ENCODE results near the gene IQGAP3.

Gene IQGAP3

DNA sequence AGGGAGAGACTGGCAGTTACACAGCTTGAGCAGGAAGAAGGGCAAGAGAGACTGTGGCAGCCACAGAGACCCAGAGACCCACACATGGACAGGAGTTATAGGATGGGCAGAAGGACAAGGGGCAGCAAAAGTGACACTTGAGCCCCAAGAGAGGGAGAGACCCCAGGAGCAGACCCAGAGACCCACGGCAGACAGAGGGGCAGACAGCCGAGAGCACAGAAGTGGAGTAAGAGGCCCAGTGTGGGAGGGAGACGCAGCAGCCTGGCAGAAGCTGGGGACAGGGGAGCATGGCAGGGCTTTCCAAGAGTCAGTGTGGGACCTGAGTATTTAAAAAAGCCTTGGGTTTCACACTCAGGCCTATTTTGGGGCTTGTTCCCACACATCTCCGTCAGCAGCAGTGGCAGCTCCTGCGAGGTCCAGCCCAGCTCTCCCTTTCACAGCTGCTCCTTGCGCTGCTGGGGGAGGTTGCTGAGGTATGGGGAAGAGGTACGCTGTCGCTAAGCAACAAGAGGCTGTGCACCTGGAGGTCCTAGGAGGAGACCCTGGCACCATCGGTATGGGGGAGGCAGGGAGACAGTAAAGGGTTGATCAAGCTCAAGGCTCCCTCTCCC lies 62.8 kb downstream of the IQGAP3 start:
- no peak for DNase-seq (ENCODE audit: low spot score)

DNA sequence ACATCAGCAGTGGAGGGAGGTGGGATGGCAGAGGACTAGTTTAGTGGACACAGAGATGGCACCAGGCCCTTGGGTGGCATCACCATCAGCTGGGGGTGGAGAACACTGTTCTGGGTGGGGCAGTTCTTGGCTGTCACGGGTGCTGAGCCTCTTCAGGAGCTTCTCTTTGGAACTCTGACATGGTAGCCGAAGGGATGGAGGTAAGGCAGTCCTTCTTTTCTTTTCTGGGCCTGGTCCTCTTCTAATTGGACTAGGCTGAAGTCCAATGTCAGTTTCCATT lies 63.5 kb downstream of the IQGAP3 start:
- no peak for DNase-seq (ENCODE audit: low spot score)

DNA sequence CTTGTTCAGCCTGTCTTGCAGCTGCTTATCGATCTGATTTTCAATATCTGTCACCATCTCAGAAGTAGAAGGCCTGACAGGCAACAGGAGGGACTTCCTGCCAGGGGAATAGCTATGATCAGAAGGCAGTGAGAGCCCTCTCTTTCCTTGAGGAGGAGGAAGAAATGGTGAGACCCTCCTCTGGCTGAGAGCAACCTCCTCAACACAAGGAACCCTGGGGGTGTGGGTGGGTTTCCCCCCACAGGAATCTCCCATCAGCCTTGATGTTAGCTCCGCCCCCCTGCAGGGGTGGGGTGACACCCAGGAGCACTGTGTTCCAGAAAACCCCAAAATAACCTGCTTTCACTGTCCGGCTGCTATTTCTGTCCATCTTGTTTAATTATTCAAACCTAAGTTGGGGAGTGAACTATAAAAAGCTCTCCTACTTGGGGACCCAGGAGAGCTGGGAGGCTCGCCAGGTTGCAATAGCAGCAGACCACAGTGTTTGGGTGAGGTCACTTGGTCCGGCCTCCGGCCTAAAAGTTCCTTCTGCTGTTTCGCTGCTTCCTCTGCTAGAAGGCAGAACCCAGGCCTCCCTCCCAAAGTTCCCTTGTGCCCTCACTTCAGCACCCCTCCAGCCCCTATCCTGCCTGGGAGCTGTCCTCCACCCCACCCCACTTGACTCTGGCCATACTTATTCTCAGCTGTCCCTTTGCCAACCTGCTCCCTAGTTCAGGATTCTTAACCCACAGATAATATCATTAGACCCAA lies 64.0 kb downstream of the IQGAP3 start:
- no peak for DNase-seq (ENCODE audit: low spot score)

DNA sequence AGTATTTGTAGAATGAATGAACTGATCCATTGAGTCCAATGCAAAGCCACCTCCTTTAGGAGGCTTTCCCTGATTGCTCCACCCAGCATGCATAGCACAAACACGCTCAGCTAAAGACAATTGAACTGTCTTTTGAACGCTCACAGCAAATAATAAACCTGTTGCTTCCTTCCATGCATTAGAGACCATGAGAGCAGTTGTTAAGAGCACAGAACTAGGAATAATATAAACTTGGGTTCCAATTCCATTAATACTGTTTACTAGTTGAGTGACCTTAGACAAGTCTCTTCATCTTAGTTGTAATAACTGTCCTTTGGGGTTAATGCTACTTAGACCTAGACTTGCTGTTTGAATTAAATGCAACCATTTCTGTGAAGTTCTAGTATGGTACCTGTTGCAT lies 65.9 kb downstream of the IQGAP3 start:
- DNase-seq (ENCODE audit: low spot score), result no peak

DNA sequence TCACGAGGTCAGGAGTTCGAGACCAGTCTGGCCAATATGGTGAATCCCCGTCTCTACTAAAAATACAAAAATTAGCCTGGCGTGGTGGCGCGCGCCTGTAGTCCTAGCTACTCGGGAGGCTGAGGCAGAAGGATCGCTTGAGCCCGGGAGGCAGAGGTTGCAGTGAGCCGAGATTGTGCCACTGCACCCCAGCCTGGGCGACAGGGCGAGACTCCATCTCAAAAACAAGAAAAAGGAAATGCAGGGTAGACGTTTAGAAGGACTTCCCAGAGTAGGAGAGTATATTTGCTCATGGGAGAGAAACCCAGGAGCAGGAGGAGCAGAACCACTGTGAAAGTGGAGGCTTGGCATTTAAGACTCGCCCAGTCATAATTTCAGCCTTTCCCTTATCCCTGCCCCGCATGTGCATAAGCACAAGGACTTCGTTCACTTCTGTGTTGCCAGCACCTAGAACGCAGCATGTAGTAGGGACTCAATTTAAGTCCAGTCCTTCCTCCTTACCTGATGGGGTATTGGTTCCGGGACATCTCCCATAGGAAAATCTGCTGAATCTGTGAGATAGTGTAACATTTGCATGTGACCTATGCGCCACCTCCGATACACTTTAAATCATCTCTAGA lies 66.6 kb downstream of the IQGAP3 start:
- DNase-seq (ENCODE audit: low spot score), result no peak

- DNase-seq (ENCODE audit: low spot score), result peak; percentile 96
Observed at GRCh38 chr1:156504821-156505678, 67.3 kb downstream of the IQGAP3 start.

DNA sequence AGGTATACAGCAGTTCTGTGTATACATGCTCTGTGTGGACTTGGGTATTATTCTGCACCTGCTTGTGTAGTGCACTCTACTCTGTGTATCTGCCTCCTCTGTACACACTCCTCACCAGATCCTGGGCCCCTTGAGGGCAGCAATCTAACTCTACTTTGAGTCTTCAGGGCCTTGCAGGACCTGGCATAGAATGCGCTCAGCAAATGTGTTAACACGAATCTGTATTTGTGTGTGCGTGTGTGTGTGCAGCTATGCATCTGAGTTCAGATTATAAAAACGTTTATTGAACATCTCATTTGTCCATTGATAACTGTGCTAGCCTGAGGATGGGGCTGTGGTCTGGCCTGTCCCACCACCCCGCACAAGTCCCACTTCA lies 67.9 kb downstream of the IQGAP3 start:
- DNase-seq (ENCODE audit: low spot score), result no peak

DNA sequence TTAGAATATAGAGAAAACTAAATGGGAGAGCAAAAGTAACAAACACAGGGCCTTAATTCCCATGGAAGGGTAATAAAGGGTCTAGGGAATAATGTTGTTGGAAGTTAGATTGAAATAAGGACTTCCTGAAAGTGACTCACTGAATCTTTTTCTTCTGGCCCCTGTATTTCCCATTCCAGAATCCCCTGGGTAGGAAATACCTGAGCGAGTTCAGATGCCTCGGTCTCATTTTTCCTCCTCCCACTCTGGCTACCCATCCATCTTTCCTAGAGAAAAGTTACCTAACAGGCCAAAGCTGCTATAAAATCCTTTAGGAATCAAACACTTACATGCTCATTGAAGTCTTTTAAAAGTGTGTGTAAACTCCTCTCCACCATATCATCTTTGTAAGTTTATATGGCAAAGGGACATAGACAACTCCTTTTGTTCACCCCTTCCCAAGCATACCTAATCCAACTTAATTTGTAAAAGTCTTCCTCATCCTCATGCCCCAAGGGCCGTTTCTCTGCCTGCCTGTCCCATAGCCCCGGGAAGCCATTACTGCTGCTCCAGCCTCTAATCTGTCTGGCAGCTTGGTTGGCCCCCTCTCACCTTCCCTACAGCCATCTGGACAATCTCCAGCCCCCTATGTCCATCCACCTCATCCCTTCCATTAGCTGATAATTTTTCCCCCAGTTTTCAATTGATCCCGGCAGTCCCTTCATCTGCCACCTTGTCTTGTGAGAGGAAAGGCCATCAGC lies 68.5 kb downstream of the IQGAP3 start:
- no peak for DNase-seq (ENCODE audit: low spot score)

- DNase-seq (ENCODE audit: low spot score), result no peak
Observed at GRCh38 chr1:156502894-156503697, 69.3 kb downstream of the IQGAP3 start.

- DNase-seq (ENCODE audit: low spot score), result no peak
Observed at GRCh38 chr1:156502391-156502893, 69.9 kb downstream of the IQGAP3 start.

GRCh38 chr1:156500793-156501506 lies 71.4 kb downstream of the IQGAP3 start:
- peak; percentile 99 for DNase-seq (ENCODE audit: low spot score)

GRCh38 chr1:156500543-156500792 lies 71.9 kb downstream of the IQGAP3 start, which contains the start of gene MEF2D:
Gene MEF2D, minus strand, starts transcription at chr1:156500775. Its CDS starts 17,483 bp downstream, at chr1:156483292.
- DNase-seq (ENCODE audit: low spot score), result no peak

GRCh38 chr1:156499842-156500542 lies 72.4 kb downstream of the IQGAP3 start:
- peak; percentile 67 for DNase-seq (ENCODE audit: low spot score)

DNA sequence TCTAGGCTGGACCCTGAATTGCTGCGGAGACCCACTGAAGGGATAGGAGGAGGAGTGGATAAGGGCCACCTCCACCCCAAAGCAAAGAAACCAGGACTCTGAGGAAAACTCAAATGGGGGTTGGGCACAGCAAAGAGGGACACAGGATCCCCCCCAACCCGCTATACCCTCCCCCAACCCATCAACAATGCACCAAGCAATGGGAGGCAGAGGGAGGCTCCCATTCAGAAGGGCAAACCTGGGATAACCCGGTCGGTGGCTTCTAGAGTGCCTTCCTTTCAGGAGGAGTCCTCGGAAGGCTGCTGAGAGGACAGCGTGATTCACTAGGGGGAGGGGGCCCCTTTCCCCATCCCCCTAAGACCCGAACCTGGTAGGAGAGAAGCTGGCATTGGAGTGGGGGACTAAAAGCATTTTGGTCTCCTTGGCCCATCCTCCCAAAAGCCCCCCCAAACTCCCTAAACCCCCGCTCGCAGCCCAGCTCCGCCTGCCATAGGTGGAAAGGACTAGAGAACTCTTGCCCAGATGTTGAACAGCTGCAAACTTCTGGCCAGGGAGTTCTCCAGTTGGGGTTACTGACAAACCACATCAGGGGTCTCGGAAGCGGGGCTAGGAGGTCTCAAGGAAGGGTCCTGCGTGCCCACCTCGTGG lies 73.0 kb downstream of the IQGAP3 start:
- DNase-seq (ENCODE audit: low spot score), result no peak

GRCh38 chr1:156498432-156499193 lies 73.8 kb downstream of the IQGAP3 start:
- DNase-seq (ENCODE audit: low spot score), result no peak

- DNase-seq (ENCODE audit: low spot score), result no peak
Observed at GRCh38 chr1:156497743-156498431, 74.5 kb downstream of the IQGAP3 start.

GRCh38 chr1:156497078-156497742 lies 75.2 kb downstream of the IQGAP3 start:
- DNase-seq (ENCODE audit: low spot score), result no peak

All from D341Med (cell line).